Fibroblast of peridontal ligament (primary cell): ENCODE measurements around the gene HEXD.
"Not testable (repeated sequence)": the region's sequence is repeated elsewhere in the genome, so short reads cannot be mapped to it uniquely, and the experiment has no call there.

Source experiments
- DNase-seq: peaks from one replicate; pipeline ENCODE4 v3.0.0-alpha.2; 2010; ENCODE audit errors: extremely low read depth

HEXD gene

GRCh38 chr17:82440991-82441627 is 23.0 kb downstream of the HEXD start:
- no peak for DNase-seq

GRCh38 chr17:82441691-82442487 is 23.7 kb downstream of the HEXD start:
- DNase-seq: no peak

- DNase-seq: no peak
Observed at GRCh38 chr17:82442643-82443464, 24.7 kb downstream of the HEXD start.

DNA sequence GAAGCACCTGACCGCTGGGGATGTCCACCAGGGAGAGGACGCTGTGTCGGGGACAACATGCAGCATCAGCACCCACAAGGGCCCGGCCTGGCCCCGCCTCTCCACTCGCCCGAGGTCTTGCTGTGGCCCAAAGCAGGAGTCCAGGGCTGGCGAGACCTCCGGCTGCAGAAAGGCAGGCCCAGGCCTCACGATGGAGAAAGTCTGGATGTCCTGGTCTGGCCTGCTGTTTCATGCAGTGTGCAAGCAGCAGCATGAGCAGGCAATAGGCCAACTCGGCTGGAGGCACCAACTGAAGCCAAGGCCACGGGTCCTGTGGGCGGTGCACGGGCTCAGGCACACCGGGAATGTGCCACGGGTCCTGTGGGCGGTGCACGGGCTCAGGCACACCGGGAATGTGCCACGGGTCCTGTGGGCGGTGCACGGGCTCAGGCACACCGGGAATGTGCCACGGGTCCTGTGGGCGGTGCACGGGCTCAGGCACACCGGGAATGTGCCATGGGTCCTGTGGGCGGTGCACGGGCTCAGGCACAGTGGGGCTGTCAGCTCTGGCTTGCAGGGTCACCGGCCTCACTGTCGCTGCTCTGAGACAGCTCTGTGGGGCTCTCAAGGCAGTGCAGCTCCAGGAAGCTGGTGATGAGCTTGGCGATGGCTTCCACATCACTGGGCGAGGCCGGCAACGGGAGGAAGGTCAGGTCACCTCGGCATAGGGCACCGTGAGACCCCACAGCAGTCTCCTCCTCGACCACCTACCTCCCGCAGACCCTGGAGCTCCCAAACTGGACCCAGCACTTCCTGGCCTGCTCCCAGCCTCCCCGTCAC is 25.5 kb downstream of the HEXD start:
- no peak for DNase-seq

GRCh38 chr17:82444284-82444893 is 26.2 kb downstream of the HEXD start:
- DNase-seq: no peak

DNA sequence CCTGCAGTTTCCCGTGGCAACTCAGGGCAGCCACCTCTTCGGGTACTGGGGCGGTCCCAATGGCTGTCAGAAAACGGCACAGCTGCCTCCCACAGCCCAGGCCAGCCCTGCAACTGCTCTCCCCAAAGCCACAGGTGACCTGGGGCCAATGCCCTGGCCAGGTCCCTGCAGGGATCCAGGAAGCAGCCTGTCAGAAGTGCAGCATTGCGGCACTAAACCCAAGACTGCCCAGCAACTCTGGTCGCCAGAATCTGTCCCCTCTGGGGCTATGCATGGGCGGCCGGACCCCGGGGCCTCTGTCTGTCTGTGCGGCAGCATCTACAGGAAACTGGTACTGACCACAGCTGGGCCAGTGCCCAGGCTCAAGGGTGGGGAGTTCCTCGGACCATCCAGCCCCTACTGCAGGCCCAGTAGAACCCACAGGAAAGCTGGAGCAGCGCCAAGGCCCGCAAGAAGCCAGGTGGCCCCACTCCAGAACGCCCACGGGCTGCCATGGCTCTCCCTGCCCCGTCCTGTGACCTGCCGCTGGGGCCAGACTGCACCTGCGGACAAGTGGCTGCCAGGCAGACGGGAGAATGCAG is 26.9 kb downstream of the HEXD start:
- DNase-seq: no peak

DNA sequence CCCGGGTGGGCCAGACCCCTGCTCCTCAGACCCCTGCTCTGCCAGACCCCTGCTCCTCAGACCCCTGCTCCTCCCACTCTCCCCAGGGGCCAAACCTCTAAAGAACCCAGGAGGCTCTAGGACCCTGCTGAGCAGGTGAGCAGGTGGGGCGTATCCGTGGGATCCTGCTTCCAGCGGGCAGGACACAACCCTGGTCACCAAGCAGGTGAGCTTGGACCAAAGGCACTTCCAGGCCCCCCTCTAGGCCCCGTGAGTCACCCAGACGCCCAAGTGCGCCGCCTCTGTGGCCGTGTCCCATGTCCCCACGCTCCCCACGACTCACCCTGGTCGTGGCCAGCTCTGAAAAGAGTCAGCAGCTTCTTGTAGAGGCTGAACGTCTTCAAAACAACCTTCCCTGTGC is 27.4 kb downstream of the HEXD start:
- DNase-seq: no peak

GRCh38 chr17:82446124-82446523 is 28.0 kb downstream of the HEXD start:
- DNase-seq: no peak

GRCh38 chr17:82446649-82447048 is 28.5 kb downstream of the HEXD start:
- no peak for DNase-seq

DNA sequence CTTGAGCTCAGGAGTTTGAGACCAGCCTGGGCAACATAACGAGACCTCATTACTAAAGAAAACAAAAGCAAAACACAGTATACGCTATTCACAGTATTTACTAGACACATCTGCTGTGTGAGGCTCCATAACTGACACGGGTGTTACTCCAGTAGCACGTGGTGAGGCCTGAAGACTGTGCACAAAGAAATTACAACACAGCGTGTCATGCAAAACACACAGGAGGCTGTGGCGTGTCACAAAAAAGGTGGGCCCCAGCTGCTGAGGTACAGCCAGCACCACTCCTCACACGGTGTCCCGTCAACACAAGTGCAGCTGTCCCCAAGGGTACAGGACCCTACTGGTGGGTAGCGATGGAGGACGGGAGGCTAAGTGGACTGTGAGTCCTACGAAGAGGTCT is 29.7 kb downstream of the HEXD start:
- no peak for DNase-seq

- DNase-seq: no peak
Observed at GRCh38 chr17:82449131-82449882, 31.2 kb downstream of the HEXD start.

DNA sequence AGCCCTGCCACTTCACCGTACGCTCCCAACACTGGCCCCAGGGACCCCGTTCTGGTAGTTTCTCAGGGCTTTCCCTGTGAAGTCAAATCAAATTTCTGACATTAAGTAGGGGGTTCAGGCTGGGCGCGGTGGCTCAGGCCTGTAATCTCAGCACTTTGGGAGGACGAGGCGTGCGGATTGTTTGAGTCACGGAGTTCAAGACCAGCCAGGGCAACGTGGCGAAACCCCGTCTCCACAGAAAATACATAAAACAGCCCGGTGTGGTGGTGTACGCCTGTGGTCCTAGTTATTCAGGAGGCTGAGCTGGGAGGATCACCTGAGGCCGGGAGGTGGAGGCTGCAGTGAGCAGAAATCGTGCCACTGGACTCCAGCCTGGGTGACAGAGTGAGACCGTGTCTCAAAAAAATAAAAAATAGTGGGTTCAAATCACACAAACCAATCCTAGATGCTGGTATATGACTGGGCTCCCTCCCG is 31.8 kb downstream of the HEXD start:
- no peak for DNase-seq

- peak; percentile 93 for DNase-seq
Observed at GRCh38 chr17:82450357-82451106, 32.4 kb downstream of the HEXD start, which contains the start of gene CYBC1. TSS of gene CYBC1 (minus strand) at chr17:82450752. CDS start at chr17:82449254, 1,498 bp downstream.

DNA sequence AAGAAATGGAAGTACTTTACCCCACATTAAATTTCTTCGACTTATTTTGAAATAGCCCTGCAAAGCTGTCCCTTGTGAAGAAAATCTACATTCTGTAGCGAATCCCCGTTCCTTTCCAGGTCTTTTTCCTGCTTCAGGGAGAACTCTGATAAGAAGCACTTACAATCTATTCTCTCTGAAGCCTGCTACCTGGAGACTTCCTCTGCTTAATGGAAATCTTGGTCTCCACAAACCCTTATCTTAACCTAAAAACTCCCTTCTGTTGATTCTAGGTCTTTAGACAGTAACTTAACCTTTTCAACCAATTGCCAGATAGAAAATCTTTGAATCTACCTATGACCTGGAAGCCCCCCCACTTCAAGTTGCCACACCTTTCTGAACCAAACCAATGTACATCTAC is 34.0 kb downstream of the HEXD start:
- no peak for DNase-seq

- not testable (repeated sequence) for DNase-seq
Observed at GRCh38 chr17:82453151-82453550, 35.0 kb downstream of the HEXD start.

- not testable (repeated sequence) for DNase-seq
Observed at GRCh38 chr17:82453706-82454105, 35.6 kb downstream of the HEXD start.

GRCh38 chr17:82457073-82457928 is 39.2 kb downstream of the HEXD start:
- no peak for DNase-seq

GRCh38 chr17:82457929-82458178 is 39.7 kb downstream of the HEXD start:
- no peak for DNase-seq
